AG04450 (cell line): ENCODE data around the gene MCM6. TPM values are rescaled to one million over a fixed set of nuclear protein-coding genes. Genes with fewer than 3 reads are reported as not detected.
"Not testable (repeated sequence)": the region's sequence is repeated elsewhere in the genome, so short reads cannot be mapped to it uniquely, and the experiment has no call there.

Source experiments
- CTCF ChIA-PET: fragments of 300-600, 350-600 bp; formaldehyde crosslinking; extraction: SDS; loops from one replicate; lab custom pipeline; 2022; ENCODE audit warnings: antibody characterized with exemption, inconsistent platforms; lab: Charles Lee
- POLR2A ChIA-PET: fragments of 350-600 bp; formaldehyde crosslinking; extraction: SDS; loops from one replicate; lab custom pipeline; 2021; ENCODE audit warnings: antibody characterized with exemption, inconsistent platforms; lab: Yijun Ruan, JAX
- DNase-seq: peaks from one replicate; pipeline ENCODE4 v3.0.0-alpha.2; 2011; ENCODE audit warnings: low read depth, low spot score
- H3K27ac ChIP-seq: one replicate; pipeline ENCODE4 v1.5.1; 2012; ENCODE audit warnings: low read depth, low read length, control low read depth
- H3K27me3 ChIP-seq: one replicate; pipeline ENCODE4 v1.6.0; 2012; ENCODE audit warnings: low read length; ENCODE audit not compliant: control insufficient read depth, insufficient read depth
- H3K4me3 ChIP-seq: 2 replicates; pipeline ENCODE4 v1.5.1; 2011; ENCODE audit warnings: mild to moderate bottlenecking, low read depth, low read length, control low read depth
- H3K9me3 ChIP-seq: 2 replicates; pipeline ENCODE4 v1.5.1; 2012; ENCODE audit warnings: low read length; ENCODE audit not compliant: control insufficient read depth, insufficient read depth
- CTCF ChIP-seq: IDR thresholded peaks from 2 replicates; pipeline ENCODE4 v1.5.1; 2011; ENCODE audit warnings: low read depth, low read length, control low read depth, inconsistent platforms
- polyA plus RNA-seq: library from polyadenylated mRNA; depleted of rRNA; stranded (reverse); fragments of >200 nt; gene quantifications from 2 replicates; pipeline ENCODE4 v1.2.3, GENCODE V29; 2011

The MCM6 gene
- polyA plus RNA-seq, 1 experiment = 27.3 TPM

- H3K9me3 ChIP-seq = no peaks in the 10 kb centered on the region; the same call in 1 of the 2 replicates
- no peak overlapping the region for H3K4me3 ChIP-seq
- no peak for DNase-seq
- TF ChIP-seq CTCF = no peak
- no peaks in the 10 kb centered on the region for H3K27me3 ChIP-seq
- no peak overlapping the region for H3K27ac ChIP-seq
- POLR2A ChIA-PET = no interaction called here
- CTCF ChIA-PET = interaction anchor here (2.7 kb wide), 1 partner anchor 18 kb away, joined by 12 read pairs; no protein-coding TSS in a partner anchor
Observed at GRCh38 chr2:135815269-135815668, 61.0 kb downstream of the MCM6 start.

GRCh38 chr2:135812907-135813511 lies 63.2 kb downstream of the MCM6 start:
- TF ChIP-seq CTCF = no peak
- ChIA-PET POLR2A (no interaction called here), CTCF (interaction anchor here (1.4 to 2.5 kb wide), 2 partner anchors 9 to 16 kb away, joined by 4 to 15 read pairs; no protein-coding TSS in a partner anchor)
- Histone ChIP-seq H3K9me3 (no peaks in the 10 kb centered on the region; the same call in 1 of the 2 replicates), H3K27ac (no peak overlapping the region), H3K27me3 (no peaks in the 10 kb centered on the region), H3K4me3 (no peak overlapping the region)
- no peak for DNase-seq

GRCh38 chr2:135807874-135808273 lies 68.4 kb downstream of the MCM6 start:
- H3K9me3 ChIP-seq, H3K27me3 ChIP-seq, POLR2A ChIA-PET, H3K27ac ChIP-seq, DNase-seq, H3K4me3 ChIP-seq: not testable (repeated sequence)
- CTCF ChIA-PET = interaction anchor here (3.5 kb wide), 1 partner anchor 11 kb away, joined by 30 read pairs; no protein-coding TSS in a partner anchor

GRCh38 chr2:135803278-135803677 lies 73.0 kb downstream of the MCM6 start:
- ChIA-PET POLR2A (no interaction called here), CTCF (interaction anchor here (0.9 kb wide), 1 partner anchor 11 kb away, joined by 4 read pairs; no protein-coding TSS in a partner anchor)
- Histone ChIP-seq H3K27ac (no peak overlapping the region), H3K9me3 (peaks cover 12% of the 10 kb centered on the region), H3K27me3 (no peaks in the 10 kb centered on the region), H3K4me3 (no peak overlapping the region)
- DNase-seq = no peak
- no peak for TF ChIP-seq CTCF

- no peak for DNase-seq
- H3K27ac ChIP-seq = no peak overlapping the region
- CTCF ChIA-PET = no interaction called here
- H3K27me3 ChIP-seq = no peaks in the 10 kb centered on the region
- POLR2A ChIA-PET = no interaction called here
- no peak overlapping the region for H3K4me3 ChIP-seq
- H3K9me3 ChIP-seq = peaks cover 12% of the 10 kb centered on the region
- TF ChIP-seq CTCF = no peak
Observed at GRCh38 chr2:135802350-135802749, 73.9 kb downstream of the MCM6 start.
